ENCODE measurements around the gene SLC6A11. TPM values are rescaled to one million over a fixed set of nuclear protein-coding genes. Genes with fewer than 3 reads are reported as not detected.

SLC6A11 gene
- polyA plus RNA-seq, 1 donor (not counting 4 experiments of a cell fraction or from before 2014, with no cell fraction given), result 9.8 TPM

GRCh38 chr3:10839167-10839566 is 23.1 kb downstream of the SLC6A11 start:
- H3K9me3 ChIP-seq (ENCODE audit: control insufficient read depth, low read depth, low read length), result no peaks in the 10 kb centered on the region
- H3K79me2 ChIP-seq (ENCODE audit: control insufficient read depth, insufficient read depth, low read length), result no peaks in the 10 kb centered on the region
- no peak for TF ChIP-seq EZH2 (IDR thresholded peaks at IDR 0.05; ENCODE audit: low read length)
- no peak for TF ChIP-seq CTCF (optimal IDR thresholded peaks at IDR 0.05 in 1 of 3, IDR thresholded peaks at IDR 0.05 in 1 of 3, conservative IDR thresholded peaks at IDR 0.05 in 1 of 3; ENCODE audit: extremely low read depth in 1 of 3, insufficient read depth in 2 of 3, low read length in 3 of 3)
- FAIRE-seq (no peak), DNase-seq (ENCODE audit: low read depth, low spot score) (no peak)
- no peak overlapping the region for H3K4me3 ChIP-seq (ENCODE audit: control insufficient read depth in 2 of 3, extremely low read depth in 1 of 3, insufficient read depth in 2 of 3, low read depth in 1 of 3, low read length in 3 of 3)
- no peaks in the 10 kb centered on the region for H3K4me1 ChIP-seq (ENCODE audit: control insufficient read depth, extremely low read depth, insufficient read depth, low read length)
- H3K9me1 ChIP-seq (ENCODE audit: control insufficient read depth, extremely low read depth, insufficient read depth, low read length), result no peaks in the 10 kb centered on the region
- no peaks in the 10 kb centered on the region for H3K27me3 ChIP-seq (ENCODE audit: control insufficient read depth, extremely low read depth, insufficient read depth, low read length)
- peaks cover 0 to 6% of the 10 kb centered on the region in 2 experiments for H3K36me3 ChIP-seq (ENCODE audit: control insufficient read depth in 2 of 2, extremely low read depth in 1 of 2, insufficient read depth in 2 of 2, low read length in 2 of 2)
- H4K20me1 ChIP-seq (ENCODE audit: control insufficient read depth, extremely low read depth, insufficient read depth, low read length), result peaks cover under 1% of the 10 kb centered on the region
- H3K9ac ChIP-seq (ENCODE audit: control insufficient read depth, extremely low read depth, insufficient read depth, low read length), result no peak overlapping the region
- dilution Hi-C loops (cut with MboI; ENCODE audit: extremely low pct_ligation_motif_present, low sequenced_read_pairs), result no loop called here
- H3K27ac ChIP-seq (ENCODE audit: control insufficient read depth, insufficient read depth, low read length), result no peak overlapping the region
- H3K4me2 ChIP-seq (ENCODE audit: control insufficient read depth, extremely low read depth, insufficient read depth, low read depth, low read length), result no peak overlapping the region
- H2AFZ ChIP-seq (ENCODE audit: control insufficient read depth, low read length), result no peak overlapping the region

- Histone ChIP-seq H3K9me1 (ENCODE audit: control insufficient read depth, extremely low read depth, insufficient read depth, low read length) (no peaks in the 10 kb centered on the region), H3K27me3 (ENCODE audit: control insufficient read depth, extremely low read depth, insufficient read depth, low read length) (no peaks in the 10 kb centered on the region), H2AFZ (ENCODE audit: control insufficient read depth, low read length) (no peak overlapping the region), H3K27ac (ENCODE audit: control insufficient read depth, insufficient read depth, low read length) (no peak overlapping the region), H3K79me2 (ENCODE audit: control insufficient read depth, insufficient read depth, low read length) (no peaks in the 10 kb centered on the region), H3K4me1 (ENCODE audit: control insufficient read depth, extremely low read depth, insufficient read depth, low read length) (no peaks in the 10 kb centered on the region), H3K9me3 (ENCODE audit: control insufficient read depth, low read depth, low read length) (no peaks in the 10 kb centered on the region), H4K20me1 (ENCODE audit: control insufficient read depth, extremely low read depth, insufficient read depth, low read length) (peaks cover 2% of the 10 kb centered on the region), H3K4me2 (ENCODE audit: control insufficient read depth, extremely low read depth, insufficient read depth, low read depth, low read length) (no peak overlapping the region), H3K4me3 (ENCODE audit: control insufficient read depth in 2 of 3, extremely low read depth in 1 of 3, insufficient read depth in 2 of 3, low read depth in 1 of 3, low read length in 3 of 3) (no peak overlapping the region), H3K9ac (ENCODE audit: control insufficient read depth, extremely low read depth, insufficient read depth, low read length) (no peak overlapping the region), H3K36me3 (ENCODE audit: control insufficient read depth in 2 of 2, extremely low read depth in 1 of 2, insufficient read depth in 2 of 2, low read length in 2 of 2) (peaks cover 3 to 9% of the 10 kb centered on the region in 2 experiments)
- dilution Hi-C loops (cut with MboI; ENCODE audit: extremely low pct_ligation_motif_present, low sequenced_read_pairs), result no loop called here
- no peak for DNase-seq (ENCODE audit: low read depth, low spot score)
- no peak for FAIRE-seq
- TF ChIP-seq EZH2 (IDR thresholded peaks at IDR 0.05; ENCODE audit: low read length) (no peak), CTCF (optimal IDR thresholded peaks at IDR 0.05 in 1 of 3, IDR thresholded peaks at IDR 0.05 in 1 of 3, conservative IDR thresholded peaks at IDR 0.05 in 1 of 3; ENCODE audit: extremely low read depth in 1 of 3, insufficient read depth in 2 of 3, low read length in 3 of 3) (no peak)
Measured at GRCh38 chr3:10841100-10841499, 25.1 kb downstream of the SLC6A11 start.
